Parathyroid adenoma (tissue), 2 donors: Measurements from ENCODE around the gene CLDN7.

ENCODE experiments used
- H2AFZ ChIP-seq: fragments of 300-600 bp; sonication (generic); one replicate; pipeline ENCODE4 v1.7.0; 2017; ENCODE audit warnings: antibody characterized with exemption, mild to moderate bottlenecking
- H3K27ac ChIP-seq: fragments of 300-600 bp; sonication (generic); one replicate; pipeline ENCODE4 v1.7.0; 2017
- H3K27me3 ChIP-seq: fragments of 300-600 bp; sonication (generic); one replicate; pipeline ENCODE4 v1.7.0; 2017; ENCODE audit warnings: low read length; ENCODE audit not compliant: control insufficient read depth, insufficient read depth
- H3K36me3 ChIP-seq: fragments of 300-600 bp; sonication (generic); one replicate; pipeline ENCODE4 v1.7.0; 2017; ENCODE audit warnings: low read length; ENCODE audit not compliant: control insufficient read depth, insufficient read depth
- H3K4me1 ChIP-seq: fragments of 300-600 bp; sonication (generic); one replicate; pipeline ENCODE4 v1.7.0; 2017; ENCODE audit warnings: control low read depth
- H3K4me2 ChIP-seq: fragments of 300-600 bp; sonication (generic); one replicate; pipeline ENCODE4 v1.7.0; 2017; ENCODE audit warnings: low read length
- H3K4me3 ChIP-seq: fragments of 300-600 bp; sonication (generic); one replicate; pipeline ENCODE4 v1.7.0; 2017; ENCODE audit warnings: low read depth, low read length
- H3K79me2 ChIP-seq: fragments of 300-600 bp; sonication (generic); one replicate; pipeline ENCODE4 v1.7.0; 2017; ENCODE audit warnings: control low read depth
- H3K9ac ChIP-seq: fragments of 300-600 bp; sonication (generic); one replicate; pipeline ENCODE4 v1.7.0; 2017; ENCODE audit warnings: mild to moderate bottlenecking
- H3K9me3 ChIP-seq: fragments of 300-600 bp; sonication (generic); one replicate; pipeline ENCODE4 v1.7.0; 2017; ENCODE audit warnings: low read length; ENCODE audit not compliant: control insufficient read depth
- CTCF ChIP-seq: fragments of 300-600 bp; sonication (generic); IDR thresholded peaks from one replicate; pipeline ENCODE4 v1.7.0; 2017; ENCODE audit warnings: antibody characterized with exemption, mild to moderate bottlenecking
- donor health status: primary hyperparathyroidism.

CLDN7 gene

GRCh38 chr17:7282752-7283321 is 20.6 kb upstream of the CLDN7 start:
- TF ChIP-seq CTCF, result no peak
- no peaks in the 10 kb centered on the region for H3K27me3 ChIP-seq
- no peaks in the 10 kb centered on the region for H3K79me2 ChIP-seq
- H3K4me1 ChIP-seq, result peaks cover 12% of the 10 kb centered on the region
- H2AFZ ChIP-seq, result no peak overlapping the region
- peak overlapping the region; percentile 1 for H3K27ac ChIP-seq
- H3K9me3 ChIP-seq, result no peaks in the 10 kb centered on the region
- no peaks in the 10 kb centered on the region for H3K36me3 ChIP-seq
- H3K4me2 ChIP-seq, result no peak overlapping the region
- H3K9ac ChIP-seq, result no peak overlapping the region
- peak overlapping the region; percentile 35 for H3K4me3 ChIP-seq

- H3K4me1 ChIP-seq, result peaks cover 12% of the 10 kb centered on the region
- no peak overlapping the region for H3K9ac ChIP-seq
- H3K4me3 ChIP-seq, result peak overlapping the region; percentile 61
- H2AFZ ChIP-seq, result peak overlapping the region; percentile 76
- H3K36me3 ChIP-seq, result no peaks in the 10 kb centered on the region
- H3K79me2 ChIP-seq, result no peaks in the 10 kb centered on the region
- peak overlapping the region; percentile 74 for H3K4me2 ChIP-seq
- H3K27me3 ChIP-seq, result no peaks in the 10 kb centered on the region
- H3K27ac ChIP-seq, result peak overlapping the region; percentile 93
- H3K9me3 ChIP-seq, result no peaks in the 10 kb centered on the region
- no peak for TF ChIP-seq CTCF
These were observed 19.9 kb upstream of the CLDN7 start for GRCh38 chr17:7281953-7282751.

- Histone ChIP-seq H2AFZ (peak within 1 kb of the TSS; percentile 76), H3K36me3 (no peaks in the 10 kb centered on the region), H3K27me3 (no peaks in the 10 kb centered on the region), H3K9me3 (no peaks in the 10 kb centered on the region), H3K9ac (no peak within 1 kb of the TSS), H3K79me2 (no peaks in the 10 kb centered on the region), H3K4me1 (peaks cover 12% of the 10 kb centered on the region), H3K4me2 (peak within 1 kb of the TSS; percentile 74), H3K27ac (peak within 1 kb of the TSS; percentile 93), H3K4me3 (peak within 1 kb of the TSS; percentile 61)
- TF ChIP-seq CTCF, result no peak
These were observed 19.0 kb upstream of the CLDN7 start, which contains the start of gene SLC2A4 for GRCh38 chr17:7281074-7281952. TSS of gene SLC2A4 (plus strand) at chr17:7281718. CDS start at chr17:7281935, 217 bp downstream.

- TF ChIP-seq CTCF, result peak; percentile 96
- Histone ChIP-seq H3K9ac (no peak overlapping the region), H3K27ac (peak overlapping the region; percentile 93), H3K79me2 (no peaks in the 10 kb centered on the region), H3K4me1 (peaks cover 12% of the 10 kb centered on the region), H3K4me3 (peak overlapping the region; percentile 61), H3K36me3 (no peaks in the 10 kb centered on the region), H3K4me2 (peak overlapping the region; percentile 74), H2AFZ (peak overlapping the region; percentile 76), H3K27me3 (no peaks in the 10 kb centered on the region), H3K9me3 (no peaks in the 10 kb centered on the region)
These were observed 18.3 kb upstream of the CLDN7 start for GRCh38 chr17:7280519-7281073.
